ENCODE data around the gene TRIM2.

TRIM2 gene

DNA sequence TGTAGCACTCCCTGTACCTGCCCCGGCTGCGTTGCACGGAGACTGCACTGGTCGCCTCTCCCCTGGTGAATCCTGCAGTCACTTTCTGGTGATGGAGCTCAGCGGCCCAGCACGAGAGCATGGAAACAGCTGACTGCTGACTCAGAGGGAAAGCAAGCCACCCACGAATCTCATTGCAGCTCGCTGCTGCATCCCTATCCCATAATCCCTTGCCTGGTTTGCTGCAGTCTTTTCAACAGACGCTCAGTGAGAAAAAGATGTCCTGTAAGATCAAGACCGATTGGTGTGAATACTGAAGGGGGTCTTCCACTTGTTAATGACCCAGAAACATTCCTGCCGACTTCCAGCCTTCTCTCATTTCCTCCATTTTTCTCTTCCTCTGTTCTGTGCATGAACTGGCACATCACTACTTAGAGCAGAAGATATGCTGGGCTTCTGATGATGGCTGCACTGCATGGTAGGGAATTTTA, 52.9 kb downstream of the TRIM2 start:
- DNase-seq: no peak

GRCh38 chr4:153257991-153258390, 53.7 kb downstream of the TRIM2 start:
- DNase-seq: no peak

DNA sequence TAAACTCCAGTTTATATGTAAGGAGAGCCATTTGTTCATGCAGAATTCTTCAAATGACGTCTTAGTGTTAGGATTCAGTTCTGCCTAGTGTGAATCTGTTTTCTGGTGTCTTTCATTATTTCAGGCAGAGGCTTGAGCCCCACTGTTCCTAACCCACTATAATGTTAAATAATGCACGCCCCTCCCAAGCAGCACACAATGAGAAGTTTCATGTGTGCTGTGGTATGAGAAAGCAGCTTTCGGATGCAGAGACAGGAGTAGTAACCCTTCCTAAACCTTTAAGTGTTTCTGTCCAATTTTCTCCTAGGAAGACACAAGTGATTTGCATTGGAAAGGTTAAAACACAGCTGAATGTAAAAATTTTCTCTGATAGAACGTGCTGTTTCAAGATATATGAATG, 54.5 kb downstream of the TRIM2 start:
- no peak for DNase-seq

DNA sequence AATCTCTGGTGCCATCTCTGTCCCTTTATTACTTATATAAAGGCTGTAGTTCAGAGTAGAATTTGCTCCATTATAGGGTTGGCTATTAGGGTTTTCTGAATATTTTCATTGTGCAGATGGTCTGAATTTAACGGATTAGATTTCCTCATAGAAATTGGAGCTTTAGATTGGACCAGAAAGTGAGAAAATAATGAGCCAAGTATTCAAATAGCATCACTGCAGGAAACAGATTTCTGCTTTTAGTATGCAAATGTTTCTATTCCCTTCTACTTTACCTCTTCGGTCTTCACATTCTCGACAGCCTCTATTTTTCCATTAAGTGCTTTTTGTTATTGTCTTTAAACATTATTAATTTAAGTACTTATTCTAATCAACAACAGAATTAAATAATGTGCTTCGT, 55.4 kb downstream of the TRIM2 start:
- DNase-seq: no peak

- DNase-seq: no peak
These were observed 55.9 kb downstream of the TRIM2 start for GRCh38 chr4:153260132-153260531.

- no peak for DNase-seq
These were observed 56.5 kb downstream of the TRIM2 start for GRCh38 chr4:153260553-153261300.

DNA sequence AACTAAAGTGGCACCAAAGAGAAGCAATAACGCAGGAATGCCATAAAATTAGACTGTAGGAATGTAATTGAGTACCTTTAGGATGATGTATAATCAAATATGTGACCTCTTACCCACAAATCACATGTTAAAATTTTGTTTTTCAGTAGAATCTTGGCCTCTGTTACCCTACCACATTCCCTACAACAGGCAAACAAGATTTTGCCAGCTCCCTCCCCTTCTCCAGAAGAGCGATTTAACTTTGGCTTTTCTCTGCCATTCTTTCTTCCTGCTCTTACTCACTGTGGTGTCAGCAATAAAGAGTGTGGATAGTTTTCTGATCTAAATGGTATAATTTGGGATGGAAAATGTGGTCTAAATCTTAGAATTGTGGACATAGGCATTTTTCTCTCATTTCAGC, 57.2 kb downstream of the TRIM2 start:
- no peak for DNase-seq

DNA sequence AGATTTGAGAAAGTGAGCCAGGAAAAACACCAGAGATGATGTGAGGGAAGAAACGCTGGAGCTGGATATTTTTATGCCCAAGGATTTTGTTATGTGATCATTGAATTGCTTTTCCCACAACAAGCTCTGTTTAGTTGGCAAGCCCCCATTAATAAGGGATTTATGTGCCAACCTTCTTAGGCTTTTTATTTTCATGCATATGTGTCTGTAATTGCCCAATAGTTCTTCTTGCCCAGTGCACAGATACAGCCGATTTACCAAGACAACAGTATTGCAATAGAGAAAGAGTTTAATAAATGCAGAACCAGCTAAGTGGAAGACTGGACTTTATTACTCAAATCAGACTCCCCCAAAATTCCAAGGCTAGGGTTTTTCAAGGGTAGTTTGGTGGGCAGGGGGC, 57.7 kb downstream of the TRIM2 start:
- DNase-seq: no peak

GRCh38 chr4:153265306-153266047, 61.2 kb downstream of the TRIM2 start:
- no peak for DNase-seq

- DNase-seq: no peak
These were observed 62.7 kb downstream of the TRIM2 start for GRCh38 chr4:153266988-153267387.

GRCh38 chr4:153267890-153268289, 63.6 kb downstream of the TRIM2 start:
- DNase-seq: no peak

DNA sequence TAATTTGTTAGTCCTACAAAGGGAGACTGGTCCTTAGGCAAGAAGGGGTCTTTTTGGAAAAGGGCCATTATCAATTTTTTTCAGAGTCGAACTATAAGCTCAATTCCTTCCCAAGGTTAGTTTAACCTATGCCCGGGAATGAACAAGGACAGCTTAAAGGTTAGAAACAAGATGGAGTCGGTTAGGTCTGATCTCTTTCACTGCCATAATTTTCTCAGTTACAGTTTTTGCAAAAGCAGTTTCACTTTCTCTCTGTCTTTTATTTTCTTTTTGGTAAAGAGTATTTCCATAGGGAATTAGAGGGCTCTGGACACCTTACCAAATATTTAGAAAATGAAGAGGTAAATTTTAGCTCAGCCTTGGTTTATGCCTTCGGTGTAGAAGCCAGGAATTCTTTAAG, 64.1 kb downstream of the TRIM2 start:
- DNase-seq: no peak

DNA sequence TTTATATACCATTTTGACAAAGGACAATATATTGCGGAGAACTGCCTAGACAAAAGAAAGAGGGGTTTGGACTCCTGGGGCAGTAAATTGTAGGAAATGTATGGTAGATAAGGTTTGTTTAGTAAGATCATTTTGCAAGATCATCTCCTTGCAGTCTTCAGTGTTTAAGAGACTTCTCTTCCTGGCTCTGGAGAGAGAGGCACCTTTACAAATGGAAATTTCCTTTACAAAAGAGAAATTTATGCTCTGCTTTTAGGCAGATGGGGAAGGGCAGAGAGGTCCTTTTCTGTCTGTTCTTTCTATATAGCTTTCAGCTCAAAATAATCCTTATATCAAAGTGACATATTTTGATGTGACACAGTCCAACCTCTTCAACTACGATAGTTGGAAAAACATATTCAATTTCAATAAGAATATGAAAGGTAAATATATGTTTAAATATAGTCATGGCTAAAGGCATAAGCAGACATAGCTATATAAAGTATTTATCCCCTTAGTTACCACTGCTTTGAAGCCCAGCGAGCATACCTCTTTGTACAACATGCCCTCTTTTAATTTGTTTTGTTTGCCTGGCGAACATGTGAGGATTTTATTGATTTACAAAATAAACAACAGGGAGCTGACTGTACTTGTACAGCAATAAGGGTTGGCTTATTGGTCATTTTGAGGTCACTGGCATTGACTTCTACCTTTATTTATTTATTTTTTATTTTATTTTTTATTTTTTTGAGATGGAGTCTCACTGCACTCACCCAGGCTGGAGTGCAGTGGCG, 65.2 kb downstream of the TRIM2 start:
- DNase-seq: no peak

DNA sequence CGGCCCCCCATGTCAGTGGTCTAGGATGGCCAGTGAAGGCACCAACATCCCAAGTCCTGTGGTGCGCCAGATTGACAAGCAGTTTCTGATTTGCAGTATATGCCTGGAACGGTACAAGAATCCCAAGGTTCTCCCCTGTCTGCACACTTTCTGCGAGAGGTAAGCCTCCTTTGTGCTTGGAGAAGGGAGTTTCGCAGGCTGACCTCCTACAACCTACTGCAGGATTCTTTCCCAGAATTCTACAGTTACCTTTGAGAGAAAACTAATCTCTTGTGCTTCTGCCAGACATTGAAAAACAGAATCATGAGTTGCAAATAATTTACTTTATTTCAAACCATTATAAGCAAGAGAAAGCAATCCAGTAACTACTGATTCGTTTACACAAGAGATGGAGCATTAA, 66.1 kb downstream of the TRIM2 start:
- no peak for DNase-seq

DNA sequence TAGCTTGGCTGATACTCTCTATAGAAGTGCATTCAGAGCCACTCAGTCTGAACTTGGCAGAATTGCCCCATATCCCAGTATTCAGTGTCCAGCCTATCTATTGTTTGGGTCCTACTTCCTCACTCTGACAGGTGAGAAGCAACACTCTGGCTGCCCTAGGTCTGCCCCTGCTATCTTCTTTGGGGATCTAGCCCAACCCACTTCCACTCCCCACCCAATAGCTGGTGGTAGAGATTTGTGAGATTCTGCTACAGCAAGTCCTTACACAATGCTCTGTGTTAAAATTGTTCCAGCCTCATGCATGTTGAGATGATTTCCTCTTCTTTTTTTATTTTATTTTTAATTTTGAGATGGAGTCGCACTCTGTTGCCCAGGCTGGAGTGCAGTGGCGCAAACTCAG, 67.6 kb downstream of the TRIM2 start:
- no peak for DNase-seq

DNA sequence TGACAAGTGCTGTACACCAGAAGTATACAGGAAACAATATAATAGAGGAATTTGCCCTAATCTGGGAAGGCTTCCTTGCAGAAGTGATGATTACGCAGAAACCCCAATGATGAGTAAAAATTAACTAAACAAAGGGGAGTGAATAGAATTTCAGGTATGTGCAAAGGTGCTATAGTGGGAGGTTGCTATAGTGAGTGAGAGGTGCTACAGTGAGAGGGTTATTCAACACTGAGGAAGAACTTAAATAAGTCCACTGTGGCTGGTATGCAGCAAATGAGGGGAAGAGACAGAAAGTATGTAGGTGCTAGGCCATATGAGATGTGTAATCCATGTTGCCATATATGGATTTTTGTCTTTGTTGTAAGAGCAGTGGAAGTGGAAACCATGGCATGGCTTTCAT, 69.5 kb downstream of the TRIM2 start:
- DNase-seq: no peak

DNA sequence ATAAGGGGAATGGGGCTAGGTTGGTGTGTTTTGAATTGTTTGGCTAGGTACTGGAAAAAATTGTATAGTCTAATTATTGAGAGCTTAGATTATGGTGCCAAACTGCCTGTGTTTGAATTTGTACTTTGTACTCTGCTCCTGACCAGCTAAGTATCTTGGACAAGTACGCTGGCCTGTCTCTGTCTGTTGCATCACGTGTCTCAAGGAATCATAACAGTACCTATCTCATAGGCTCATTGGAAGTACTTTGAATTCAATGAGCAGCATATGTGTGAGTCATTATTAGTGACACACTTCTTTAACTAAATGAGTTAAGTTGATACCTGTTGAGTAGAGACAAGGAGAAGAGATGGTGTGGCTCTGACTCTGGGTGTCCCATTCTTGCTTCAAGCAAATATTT, 70.7 kb downstream of the TRIM2 start:
- DNase-seq: no peak

- no peak for DNase-seq
These were observed 71.4 kb downstream of the TRIM2 start for GRCh38 chr4:153275380-153276276.

GRCh38 chr4:153276971-153277370, 72.7 kb downstream of the TRIM2 start:
- DNase-seq: no peak

- DNase-seq: no peak
These were observed 77.2 kb downstream of the TRIM2 start for GRCh38 chr4:153281476-153281875.

DNA sequence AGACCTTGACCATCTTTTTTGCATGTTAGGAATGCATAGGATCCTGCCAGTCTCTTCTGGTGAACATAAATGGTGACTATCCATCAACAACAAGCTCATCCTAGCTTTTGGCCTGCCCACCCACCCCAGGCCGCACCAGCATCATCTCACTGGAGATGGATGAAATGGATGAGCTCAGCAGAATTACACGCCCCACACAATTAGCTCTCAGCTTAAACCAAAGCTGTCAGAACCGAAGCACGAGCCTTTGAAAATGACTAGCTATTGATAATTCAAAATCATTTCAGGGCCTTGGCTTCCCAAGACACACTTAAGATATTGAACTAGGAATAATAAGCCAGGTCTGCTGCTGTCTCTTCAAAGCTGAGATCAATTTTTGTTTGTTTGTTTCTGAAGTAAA, 77.8 kb downstream of the TRIM2 start:
- DNase-seq: no peak

GRCh38 chr4:153283260-153283659, 79.0 kb downstream of the TRIM2 start:
- no peak for DNase-seq

GRCh38 chr4:153290134-153290533, 85.9 kb downstream of the TRIM2 start:
- no peak for DNase-seq
